ENCODE measurements around the gene CYP4A22.

Gene CYP4A22

GRCh38 chr1:47180603-47181094 lies 43.4 kb downstream of the CYP4A22 start:
- peak; percentile 40 for DNase-seq (ENCODE audit: low read depth)
- H3K4me3 ChIP-seq (replicated peaks; ENCODE audit: low read depth, low read length): no peak overlapping the region
- TF ChIP-seq CTCF (IDR thresholded peaks at IDR 0.05; ENCODE audit: low read length, missing control alignments): no peak

- DNase-seq (ENCODE audit: low read depth): no peak
- TF ChIP-seq CTCF (IDR thresholded peaks at IDR 0.05; ENCODE audit: low read length, missing control alignments): no peak
- no peak overlapping the region for H3K4me3 ChIP-seq (replicated peaks; ENCODE audit: low read depth, low read length)
Observed at GRCh38 chr1:47181095-47181954, 44.1 kb downstream of the CYP4A22 start.

- peak; percentile 67 for DNase-seq (ENCODE audit: low read depth)
- no peak overlapping the region for H3K4me3 ChIP-seq (replicated peaks; ENCODE audit: low read depth, low read length)
- TF ChIP-seq CTCF (IDR thresholded peaks at IDR 0.05; ENCODE audit: low read length, missing control alignments): no peak
Observed at GRCh38 chr1:47181955-47182675, 44.9 kb downstream of the CYP4A22 start.

- H3K4me3 ChIP-seq (replicated peaks; ENCODE audit: low read depth, low read length): no peak overlapping the region
- DNase-seq (ENCODE audit: low read depth): no peak
- TF ChIP-seq CTCF (IDR thresholded peaks at IDR 0.05; ENCODE audit: low read length, missing control alignments): no peak
Observed at GRCh38 chr1:47182676-47183235, 45.5 kb downstream of the CYP4A22 start.

- no peak for DNase-seq (ENCODE audit: low read depth)
- TF ChIP-seq CTCF (IDR thresholded peaks at IDR 0.05; ENCODE audit: low read length, missing control alignments): no peak
- H3K4me3 ChIP-seq (replicated peaks; ENCODE audit: low read depth, low read length): no peak overlapping the region
Observed at GRCh38 chr1:47183308-47184089, 46.3 kb downstream of the CYP4A22 start.

- H3K4me3 ChIP-seq (replicated peaks; ENCODE audit: low read depth, low read length): no peak overlapping the region
- no peak for TF ChIP-seq CTCF (IDR thresholded peaks at IDR 0.05; ENCODE audit: low read length, missing control alignments)
- no peak for DNase-seq (ENCODE audit: low read depth)
Observed at GRCh38 chr1:47184090-47184821, 47.0 kb downstream of the CYP4A22 start.

Measured in fibroblast of pulmonary artery (primary cell).